HUDEP-2 (cell line): ENCODE results near the gene C1orf94.
"Not testable (repeated sequence)": the region's sequence is repeated elsewhere in the genome, so short reads cannot be mapped to it uniquely, and the experiment has no call there.

Source experiments
- DNase-seq, 76 experiments: peaks; one replicate each; lab custom pipeline; 2025; ENCODE audit not compliant: unreplicated experiment in 76 of 76; lab: John Stamatoyannopoulos, UW

The C1orf94 gene

DNA sequence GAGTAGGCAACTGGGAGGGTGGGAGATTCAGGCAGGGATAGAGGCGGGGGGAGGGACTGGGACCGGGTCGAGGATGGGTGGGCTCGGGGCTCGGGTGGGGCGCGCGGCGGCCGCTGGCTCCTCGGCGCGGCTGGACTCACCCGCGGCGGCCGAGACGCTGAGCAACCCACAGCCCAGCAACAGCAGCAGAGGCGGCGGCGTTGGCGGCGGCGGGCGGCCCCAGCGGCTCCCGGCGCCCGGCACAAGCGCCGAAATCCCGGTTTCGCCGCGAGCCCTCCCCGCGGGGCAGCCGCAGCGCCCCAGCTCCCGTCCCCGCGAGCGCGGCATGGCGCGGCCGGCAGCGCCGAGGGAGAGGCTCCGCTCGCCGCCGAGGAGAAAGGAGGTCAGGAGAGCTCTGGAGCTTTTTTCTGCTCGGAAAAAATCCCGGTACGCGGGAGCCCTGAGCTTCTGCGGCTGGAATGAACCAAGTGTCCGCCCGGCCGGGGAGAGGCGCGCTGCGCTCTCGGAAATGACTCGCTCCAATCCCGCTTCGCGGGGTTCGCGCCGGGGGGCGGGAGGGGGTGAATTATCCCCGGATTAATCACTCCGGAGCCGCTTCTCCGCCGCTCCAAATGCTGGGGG, 11.8 kb upstream of the C1orf94 start, which contains the start of gene CSMD2:
Gene CSMD2 (minus strand): TSS at position 460 of the 621 bp plus-strand sequence. CDS start 133 bp downstream, at position 327.
- DNase-seq, result no peak

DNA sequence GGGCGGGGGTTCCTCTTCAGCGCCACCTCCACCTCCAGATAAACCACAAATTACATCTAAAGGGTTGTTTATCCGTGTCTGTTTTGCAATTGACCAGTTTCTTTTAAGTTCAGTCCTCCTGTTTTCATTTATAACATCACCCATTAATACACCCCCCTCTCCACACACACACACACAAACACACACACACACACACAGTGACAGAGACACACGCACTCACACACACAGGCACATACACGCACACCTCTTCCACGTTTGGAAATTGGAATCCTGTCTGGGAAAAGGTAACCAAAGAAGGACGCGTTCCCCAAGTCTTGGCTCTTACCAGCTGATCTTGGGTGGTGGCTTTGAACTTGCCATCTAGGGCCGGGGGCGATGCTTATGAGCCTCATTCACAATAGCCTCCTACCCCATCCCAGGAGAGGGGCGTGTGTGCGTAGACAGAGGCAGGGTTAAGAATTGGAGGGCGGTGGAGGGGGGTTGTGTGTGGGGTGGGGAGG, 11.2 kb upstream of the C1orf94 start:
- DNase-seq, result no peak

DNA sequence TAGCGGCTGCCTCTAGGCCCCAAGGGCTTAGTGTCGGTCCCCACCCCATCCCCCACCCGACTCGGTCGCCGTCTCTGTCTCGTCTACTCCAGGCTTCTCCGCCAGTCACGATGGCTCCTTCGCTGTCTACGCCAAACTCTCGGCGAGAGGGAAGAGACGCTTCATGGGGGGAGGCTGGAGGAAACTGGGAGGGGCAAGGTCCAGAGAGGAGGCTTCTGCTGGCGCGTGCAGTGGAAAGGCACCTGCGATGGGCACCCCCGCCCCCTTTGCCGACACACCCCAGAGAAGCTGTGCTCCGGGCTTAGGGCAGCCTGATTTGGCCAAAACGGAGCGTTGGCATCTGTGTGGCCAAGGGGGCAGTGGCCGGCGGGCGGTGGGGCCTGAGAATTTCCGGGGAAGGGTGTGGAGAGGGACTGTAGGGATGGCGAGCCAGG, 10.5 kb upstream of the C1orf94 start:
- no peak for DNase-seq

DNA sequence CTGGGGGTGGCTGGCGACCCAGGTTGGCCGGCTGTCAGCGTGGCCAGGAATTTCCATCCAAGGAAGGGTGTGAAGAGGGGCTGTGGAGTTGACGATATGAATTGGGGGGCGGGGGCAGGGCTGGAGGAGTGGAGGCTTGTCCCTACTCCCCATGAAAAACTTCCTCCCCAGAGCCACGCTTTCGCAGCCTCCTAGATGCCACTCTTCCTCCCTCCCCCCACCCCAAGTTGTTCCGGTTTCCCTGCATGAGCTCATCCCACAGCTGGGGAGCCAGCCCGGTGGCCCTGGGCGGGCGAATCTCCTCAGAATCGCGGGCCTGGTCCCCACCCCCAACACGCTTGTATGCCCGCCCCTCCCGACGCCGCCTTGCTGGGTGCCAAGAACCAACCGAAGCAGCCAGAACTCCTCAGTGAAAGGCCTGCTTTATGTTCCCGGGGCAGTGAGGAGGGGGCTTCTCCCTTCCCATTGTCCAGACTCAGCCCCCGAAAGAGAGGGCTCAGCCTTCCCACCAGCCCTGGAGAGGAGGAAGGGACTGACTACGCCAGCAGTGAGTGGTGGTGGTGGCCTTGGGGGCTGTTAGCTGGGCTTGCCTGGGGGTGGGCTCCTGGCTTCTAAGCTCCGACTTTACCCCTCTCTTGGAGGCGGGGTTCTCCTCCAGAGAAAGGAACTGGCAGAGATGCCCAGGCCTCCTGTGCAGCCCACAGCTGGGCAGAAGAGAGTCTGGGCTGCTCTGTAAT, 9.9 kb upstream of the C1orf94 start:
- no peak for DNase-seq

DNA sequence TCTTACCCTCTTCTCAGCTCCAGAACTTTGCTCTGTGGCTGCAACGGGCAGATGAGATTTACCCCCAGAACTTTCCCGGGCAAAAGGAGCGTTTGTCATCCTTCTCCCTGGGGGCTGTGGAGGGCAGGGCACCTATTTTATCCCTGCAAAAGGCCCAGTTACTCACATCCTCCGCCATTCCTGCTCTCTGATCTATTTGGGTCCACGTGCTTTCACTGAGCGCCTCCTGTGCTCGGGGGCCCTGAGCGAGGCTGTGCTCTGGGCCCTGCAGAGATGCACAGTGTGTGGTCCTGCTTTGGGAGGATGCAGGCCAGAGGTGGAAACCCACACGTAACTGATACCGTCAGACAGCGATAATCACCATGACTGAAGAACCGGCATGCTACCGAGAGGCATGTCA, 9.3 kb upstream of the C1orf94 start:
- no peak for DNase-seq

DNA sequence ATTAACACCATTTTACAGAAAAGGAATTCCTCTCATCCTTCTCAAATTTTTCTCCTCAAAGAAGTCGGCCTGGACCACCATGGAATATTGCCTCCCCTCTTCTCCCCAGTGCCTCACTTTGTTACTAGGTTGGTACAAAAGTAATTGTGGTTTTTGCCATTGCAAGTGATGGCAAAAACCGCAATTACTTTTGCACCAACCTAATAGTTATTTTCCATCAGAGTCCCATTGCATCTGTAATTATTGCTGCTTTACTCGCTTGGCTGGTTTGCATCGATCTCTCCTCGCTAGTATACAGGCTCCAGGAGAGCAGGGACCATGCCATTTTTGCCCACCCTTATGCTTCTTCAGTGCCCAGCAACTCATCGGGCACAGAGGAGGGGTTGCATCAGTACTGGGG, 963 bp upstream of the C1orf94 start:
- no peak for DNase-seq

DNA sequence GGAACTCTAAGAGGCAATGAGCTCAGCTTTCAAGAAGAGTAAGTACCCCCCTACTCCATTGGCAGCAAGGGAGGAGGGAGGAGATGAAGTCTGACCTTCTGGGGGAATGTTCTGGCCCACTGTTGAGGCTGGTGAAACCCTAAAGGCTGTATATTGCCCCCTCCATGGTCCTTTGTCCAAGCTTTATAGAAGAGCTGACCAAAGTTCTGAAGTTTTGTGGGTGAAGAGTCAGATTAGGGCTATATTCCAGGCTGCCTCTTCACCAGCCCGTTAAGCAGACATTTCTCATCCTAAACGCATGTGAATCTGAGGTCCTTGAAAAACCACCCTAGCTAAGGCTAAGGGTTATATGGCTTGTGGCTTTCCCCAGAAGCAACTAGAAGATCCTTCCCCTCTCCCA, 1.4 kb downstream of the C1orf94 start:
- DNase-seq, result no peak

DNA sequence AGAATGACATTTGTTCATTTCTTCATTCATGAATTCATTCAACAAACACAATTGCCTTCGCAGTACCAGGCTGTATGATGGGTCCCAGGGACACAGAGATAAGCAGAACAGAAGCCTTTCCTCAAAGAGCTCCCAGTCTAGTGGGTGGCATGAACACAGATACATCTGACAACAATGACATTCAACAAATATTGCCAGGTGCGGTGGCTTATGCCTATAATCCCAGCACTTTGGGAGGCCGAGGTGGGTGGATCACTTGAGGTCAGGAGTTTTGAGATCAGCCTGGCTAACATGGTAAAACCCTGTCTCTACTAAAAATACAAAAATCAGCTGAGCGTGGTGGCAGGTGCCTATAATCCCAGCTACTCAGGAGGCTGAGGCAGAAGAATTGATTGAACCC, 6.7 kb downstream of the C1orf94 start:
- DNase-seq, result not testable (repeated sequence)

DNA sequence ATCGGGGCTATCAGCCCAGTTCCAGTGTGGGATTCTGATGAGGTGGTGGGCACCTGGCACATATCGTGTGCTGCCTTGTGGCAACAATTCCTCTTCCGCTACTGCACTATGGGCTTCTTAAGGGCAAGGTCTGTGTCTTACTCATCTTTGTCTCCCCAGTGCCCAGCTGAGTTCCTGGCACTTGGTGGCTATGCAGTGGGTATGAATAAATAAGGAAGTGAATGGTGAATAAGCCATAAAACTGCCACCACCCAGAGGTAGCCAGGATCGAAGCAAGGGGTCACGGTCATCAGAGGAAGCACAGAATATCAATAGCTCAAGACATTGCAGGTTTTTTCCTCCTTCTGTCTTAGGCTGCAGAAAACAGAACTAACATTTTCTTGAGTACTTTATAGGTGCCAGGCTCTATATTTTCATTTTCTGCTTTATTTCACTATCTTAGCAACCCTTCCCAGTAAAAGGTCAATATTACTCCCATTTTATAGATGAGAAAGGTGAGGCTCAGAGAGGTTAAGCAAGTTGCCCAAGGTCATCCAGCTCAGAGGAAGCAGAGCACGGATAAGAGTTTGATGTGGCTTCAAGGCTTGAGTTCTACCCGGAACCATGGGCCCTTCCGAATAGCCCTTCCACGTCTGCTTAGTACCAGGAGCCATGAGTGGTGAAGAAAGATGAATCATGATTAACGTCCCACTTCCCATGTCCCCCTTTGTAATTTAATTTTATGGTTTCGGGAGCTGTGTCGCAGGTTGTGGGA, 10.2 kb downstream of the C1orf94 start:
- DNase-seq, result no peak

DNA sequence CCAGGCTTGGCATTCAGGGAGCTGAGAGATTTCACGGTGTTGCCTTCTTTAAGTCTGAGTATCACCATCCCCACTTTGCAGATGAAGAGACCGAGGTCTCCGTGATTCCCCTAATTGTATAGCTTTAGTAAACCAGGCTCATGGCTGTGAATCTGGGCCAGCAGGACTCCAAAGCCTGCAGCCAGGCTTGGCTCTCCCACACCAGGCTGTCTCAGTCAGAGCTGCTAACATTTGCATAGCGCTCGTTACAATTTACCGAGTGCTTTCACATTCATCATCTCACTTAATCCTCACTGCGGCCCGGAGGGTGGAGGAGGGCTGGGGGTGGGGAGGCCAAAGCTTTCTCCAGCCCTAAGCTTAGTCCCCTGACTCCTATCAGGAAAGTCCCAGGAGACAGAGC, 11.7 kb downstream of the C1orf94 start:
- no peak for DNase-seq

DNA sequence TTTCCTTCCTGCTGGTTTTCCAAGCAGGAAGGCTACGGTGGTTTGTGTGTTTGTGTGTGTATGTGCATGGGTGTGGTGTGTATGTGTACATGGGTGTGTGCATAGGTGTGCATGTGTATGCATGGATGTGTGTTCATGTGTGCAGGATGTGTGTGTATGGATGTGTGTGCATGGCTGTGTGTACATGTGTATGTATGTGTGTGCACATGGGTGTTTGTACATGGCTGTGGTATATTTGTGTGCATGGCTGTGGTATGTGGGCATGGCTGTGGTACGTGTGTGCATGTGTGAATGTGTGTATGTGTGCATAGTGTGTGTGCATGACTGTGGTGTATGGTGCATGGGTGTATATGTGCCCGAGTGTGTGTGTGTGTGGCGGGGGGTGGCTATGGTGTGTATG, 12.3 kb downstream of the C1orf94 start:
- DNase-seq, result no peak

DNA sequence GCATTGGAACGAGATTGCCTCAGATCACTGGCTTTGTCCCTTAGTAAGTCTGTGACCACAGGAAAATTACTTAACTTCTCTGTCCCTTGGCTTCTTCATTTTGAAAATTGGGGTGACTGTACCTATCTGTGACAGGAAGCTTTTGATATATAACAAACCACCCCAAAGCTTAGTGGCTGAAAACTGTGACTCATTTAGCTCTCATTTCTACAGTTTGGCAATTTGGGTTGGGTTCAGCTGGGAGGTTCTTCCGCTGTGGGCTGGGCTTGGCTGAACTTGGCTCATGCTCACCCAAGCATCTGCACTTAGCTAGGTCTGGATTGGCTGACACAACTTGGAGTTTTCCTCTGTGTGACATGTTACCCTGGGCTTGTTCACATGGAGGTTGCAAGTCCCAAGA, 14.0 kb downstream of the C1orf94 start:
- no peak for DNase-seq

DNA sequence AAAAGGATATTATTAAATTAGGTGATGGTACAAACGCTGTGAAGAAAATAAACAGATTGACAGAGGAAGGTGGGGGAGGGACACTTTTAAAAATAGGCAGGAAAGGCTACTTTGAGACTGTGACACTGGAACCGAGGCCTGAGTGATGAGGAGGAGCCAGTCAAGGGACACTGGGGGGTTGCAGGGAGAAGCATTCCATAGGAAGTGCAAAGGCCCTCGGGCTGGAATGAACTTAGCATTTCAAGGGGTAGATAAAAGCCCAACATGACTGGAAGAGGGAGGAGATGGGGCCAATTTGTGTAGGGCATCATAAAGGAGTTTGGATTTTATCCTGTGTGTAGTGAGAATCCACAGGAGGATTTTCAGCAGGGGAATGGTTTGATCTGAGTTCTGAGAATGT, 15.9 kb downstream of the C1orf94 start:
- no peak for DNase-seq

DNA sequence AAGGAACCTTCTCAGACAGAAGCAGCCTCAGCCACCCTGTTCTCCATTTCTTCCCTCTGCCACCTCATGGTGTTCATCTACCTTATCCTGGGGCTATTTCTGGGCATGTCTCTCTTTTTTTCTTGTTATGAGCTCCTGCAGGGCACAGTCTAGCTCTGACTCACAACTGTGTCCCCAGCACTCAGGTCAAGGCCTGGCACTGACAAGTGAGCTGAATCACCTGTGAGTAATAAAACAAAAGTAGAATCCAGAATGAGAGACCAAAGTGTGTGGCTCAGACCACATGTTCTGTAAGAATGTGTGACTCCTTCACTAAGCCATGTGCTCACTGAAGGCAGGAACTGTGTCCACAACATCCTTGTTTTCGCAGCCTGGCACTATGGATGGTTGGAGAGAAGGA, 23.2 kb downstream of the C1orf94 start:
- DNase-seq, result no peak

DNA sequence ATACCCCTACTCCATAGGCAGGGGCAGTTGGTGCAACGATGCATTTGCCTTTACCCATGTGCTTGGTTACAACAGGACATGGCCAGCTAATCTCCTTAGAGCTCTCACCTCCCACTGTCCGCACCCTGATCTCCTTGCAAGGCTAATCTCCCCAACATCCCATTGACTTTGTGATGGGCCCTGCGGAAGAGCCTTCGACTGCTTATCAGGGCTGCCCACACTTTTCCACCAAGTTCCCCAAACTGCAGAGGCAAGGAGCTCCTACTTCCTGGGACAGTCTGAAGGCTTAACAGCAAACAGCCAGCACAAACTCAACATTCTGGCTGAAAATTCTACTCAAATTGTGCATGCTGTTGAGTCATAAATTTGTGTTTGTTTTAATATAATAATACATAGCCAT, 36.0 kb downstream of the C1orf94 start:
- no peak for DNase-seq

DNA sequence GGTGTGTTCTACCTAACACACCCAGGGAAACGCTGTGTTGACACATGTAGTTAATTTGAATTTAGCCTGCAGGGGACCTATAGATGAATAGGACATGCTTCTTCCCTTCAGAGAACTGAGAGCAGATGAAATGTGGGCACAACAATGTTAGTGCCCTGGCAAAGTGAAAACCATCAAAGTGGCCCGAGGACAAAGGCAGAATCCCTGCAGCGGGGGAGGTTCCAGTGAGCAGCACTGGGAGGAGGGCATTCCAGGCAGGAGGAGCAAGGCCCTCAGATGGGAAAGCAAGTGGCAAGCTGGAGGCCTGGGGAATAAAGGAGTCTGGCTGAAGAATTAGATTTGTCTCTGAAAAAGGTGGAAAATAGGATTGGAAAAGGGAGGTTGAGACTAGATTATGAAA, 37.2 kb downstream of the C1orf94 start:
- no peak for DNase-seq

DNA sequence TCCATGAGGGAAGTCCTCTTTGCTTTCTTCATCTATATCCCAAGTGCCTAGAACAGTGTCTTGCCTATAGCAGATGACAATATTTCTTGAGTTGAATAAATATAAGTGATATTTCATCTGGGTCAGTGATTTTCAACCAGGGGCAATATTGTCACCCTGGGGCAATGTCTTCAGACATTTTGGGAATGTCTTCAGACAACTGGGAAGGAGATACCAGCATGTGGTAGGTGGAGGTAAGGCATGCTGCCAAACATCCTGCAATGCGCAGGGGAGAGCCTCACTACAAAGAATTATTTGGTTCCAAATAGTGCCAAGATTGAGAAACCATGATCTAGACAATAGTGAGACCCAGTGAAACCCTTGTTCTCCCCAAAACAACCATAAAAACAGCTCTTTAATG, 54.7 kb downstream of the C1orf94 start:
- DNase-seq, result no peak

DNA sequence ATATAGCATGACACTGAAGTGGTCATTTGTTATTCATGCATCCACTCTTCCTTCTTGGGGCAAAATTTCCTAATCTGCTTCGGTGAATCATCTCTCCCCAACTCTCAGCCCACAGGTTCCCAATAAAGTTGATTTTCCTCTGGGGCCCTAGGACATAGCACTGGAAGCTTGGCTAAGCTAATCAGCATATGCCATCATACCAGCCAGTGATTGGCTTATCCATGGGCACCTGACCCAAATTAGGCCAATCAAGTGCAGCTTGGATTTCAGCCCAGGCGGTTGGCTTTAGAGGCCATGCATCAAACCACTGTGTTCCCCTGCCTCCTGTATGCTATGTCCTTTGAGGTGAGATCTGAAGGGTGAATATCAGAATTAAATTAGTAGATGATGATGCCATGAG, 58.9 kb downstream of the C1orf94 start:
- DNase-seq, result no peak

DNA sequence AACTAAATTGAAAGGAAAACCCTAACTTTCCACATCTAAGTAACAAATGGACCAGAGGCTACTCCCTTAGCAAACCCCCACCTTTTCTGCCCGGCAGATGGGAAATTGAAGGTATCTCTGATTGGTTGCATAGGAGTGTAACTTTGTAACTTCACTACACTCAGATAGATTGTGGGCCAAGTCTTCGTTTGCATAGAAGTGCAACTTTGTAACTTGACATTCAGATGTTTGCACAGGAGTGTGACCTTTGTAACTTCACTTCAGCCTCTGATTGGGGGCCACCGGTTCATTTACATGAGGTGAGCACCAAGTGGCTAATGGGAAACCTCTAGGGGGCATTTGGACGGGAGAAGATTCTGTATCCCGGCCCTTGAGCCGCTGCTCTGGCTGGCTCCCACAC, 59.4 kb downstream of the C1orf94 start:
- no peak for DNase-seq

DNA sequence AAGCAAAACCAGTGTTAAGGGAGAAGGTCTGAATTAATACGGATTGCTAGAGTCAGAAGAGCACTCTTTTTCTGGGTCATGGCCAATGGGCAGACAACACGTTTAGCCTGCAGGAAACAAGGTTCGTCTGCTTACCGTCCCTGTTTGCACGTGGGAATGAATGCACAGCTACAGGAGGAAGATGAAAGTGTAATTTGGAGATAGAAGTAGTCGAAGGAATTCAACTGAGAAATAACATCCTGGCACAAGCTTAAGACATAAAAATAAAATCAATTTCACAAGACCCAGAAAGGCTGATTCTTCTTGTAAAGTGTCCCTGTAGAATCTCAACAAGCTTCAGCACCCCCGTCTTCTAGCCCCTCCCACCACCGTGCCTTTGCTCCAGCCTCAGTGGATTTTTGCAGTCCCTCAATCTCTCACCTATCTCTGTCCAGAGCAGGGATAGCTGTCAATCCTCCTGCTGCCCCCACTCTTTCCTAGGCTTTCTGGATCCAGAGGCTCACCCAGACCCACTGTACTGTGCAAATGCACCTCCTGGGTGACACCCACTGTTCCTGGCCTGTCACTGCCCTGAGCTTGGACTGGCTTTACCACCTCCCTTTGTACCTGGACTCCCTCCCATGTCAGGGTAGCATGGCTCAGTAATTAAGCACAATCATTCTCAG, 60.6 kb downstream of the C1orf94 start:
- DNase-seq, result no peak

DNA sequence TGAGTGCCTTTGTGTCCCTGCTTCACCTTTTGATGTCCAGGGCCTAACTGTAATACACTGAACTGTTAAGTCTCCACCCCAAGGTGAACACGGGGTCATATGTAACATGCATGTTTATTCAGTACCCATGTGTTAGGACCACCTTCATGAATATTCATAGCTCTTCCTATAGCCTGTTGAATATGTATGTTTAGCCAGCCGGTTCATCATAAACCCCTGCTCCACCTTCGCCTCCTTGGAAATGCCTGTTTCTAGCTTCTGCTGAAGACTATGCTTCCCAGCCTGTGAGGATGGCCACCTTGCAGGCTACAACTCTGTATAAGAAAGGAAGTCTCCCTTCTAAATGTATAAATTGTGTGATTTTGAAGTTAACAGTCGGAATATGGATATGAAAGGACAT, 69.3 kb downstream of the C1orf94 start:
- DNase-seq, result no peak
